ENCODE data around the gene C1orf94. TPM values are rescaled to one million over a fixed set of nuclear protein-coding genes. Genes with fewer than 3 reads are reported as not detected.

C1orf94 gene
- polyA plus RNA-seq, 1 of the 3 experiments (the other 2 are of a cell fraction), result not detected

- Histone ChIP-seq H3K9me3 (no peaks in the 10 kb centered on the region), H3K4me2 (no peak overlapping the region), H3F3A (replicated peaks; ENCODE audit: insufficient read depth) (no peaks in the 10 kb centered on the region), H2AFZ (ENCODE audit: low read depth) (no peak overlapping the region), H3K27ac (ENCODE audit: low read depth in 2 of 2, low read length in 1 of 2) (no peak overlapping the region), H3K36me3 (replicated peaks in 1 of 2; ENCODE audit: control insufficient read depth in 1 of 2, insufficient read depth in 2 of 2, low read length in 1 of 2) (no peaks in the 10 kb centered on the region), H3K9me2 (no peaks in the 10 kb centered on the region), H3K4me1 (ENCODE audit: control insufficient read depth in 1 of 2, insufficient read depth in 2 of 2, low read depth in 1 of 2, low read length in 1 of 2) (no peaks in the 10 kb centered on the region), H4K20me1 (ENCODE audit: insufficient read depth) (no peaks in the 10 kb centered on the region), H3K9ac (no peak overlapping the region), H3K27me3 (ENCODE audit: insufficient read depth) (no peaks in the 10 kb centered on the region), H3K79me2 (ENCODE audit: insufficient read depth) (no peaks in the 10 kb centered on the region), H3K4me3 (ENCODE audit: low read depth in 2 of 2, low read length in 1 of 2) (no peak overlapping the region)
- no peak for DNase-seq
- POLR2A ChIA-PET, result no interaction called here
- 36% methylated on average over 3 of the region's 3 CpGs for WGBS (ENCODE audit: low lambda C conversion rate)
- CTCF ChIA-PET, result interaction anchor here (1.4 to 1.5 kb wide), 3 partner anchors 8 to 466 kb away, joined by 3 to 4 read pairs (median 3); no protein-coding TSS in a partner anchor
- TF ChIP-seq EP300 (IDR thresholded peaks at IDR 0.05; ENCODE audit: borderline replicate concordance in 1 of 2, low read depth in 1 of 2, low read length in 1 of 2) (no peak), IRF3 (IDR thresholded peaks at IDR 0.05; ENCODE audit: low read depth, low read length) (no peak), CHD2 (IDR thresholded peaks at IDR 0.05; ENCODE audit: low read length, partially characterized antibody) (no peak), FOXM1 (IDR thresholded peaks at IDR 0.05; ENCODE audit: low read depth) (no peak), REST (IDR thresholded peaks at IDR 0.05; ENCODE audit: low read depth, low read length) (no peak), YY1 (IDR thresholded peaks at IDR 0.05; ENCODE audit: low read depth) (no peak), TAF1 (IDR thresholded peaks at IDR 0.05; ENCODE audit: borderline replicate concordance, low read depth, low read length) (no peak), NFIC (IDR thresholded peaks at IDR 0.05; ENCODE audit: borderline replicate concordance) (no peak), ELF1 (IDR thresholded peaks at IDR 0.05) (no peak), MAX (IDR thresholded peaks at IDR 0.05; ENCODE audit: low read depth) (no peak), TEAD4 (IDR thresholded peaks at IDR 0.05; ENCODE audit: borderline replicate concordance, insufficient read depth) (no peak), GABPA (IDR thresholded peaks at IDR 0.05; ENCODE audit: low read depth) (no peak), JUND (IDR thresholded peaks at IDR 0.05) (no peak), SIN3A (IDR thresholded peaks at IDR 0.05; ENCODE audit: borderline replicate concordance, low read depth, low read length) (no peak), RFX5 (IDR thresholded peaks at IDR 0.05; ENCODE audit: low read length) (no peak)
- TF ChIP-seq, protein P1, sequence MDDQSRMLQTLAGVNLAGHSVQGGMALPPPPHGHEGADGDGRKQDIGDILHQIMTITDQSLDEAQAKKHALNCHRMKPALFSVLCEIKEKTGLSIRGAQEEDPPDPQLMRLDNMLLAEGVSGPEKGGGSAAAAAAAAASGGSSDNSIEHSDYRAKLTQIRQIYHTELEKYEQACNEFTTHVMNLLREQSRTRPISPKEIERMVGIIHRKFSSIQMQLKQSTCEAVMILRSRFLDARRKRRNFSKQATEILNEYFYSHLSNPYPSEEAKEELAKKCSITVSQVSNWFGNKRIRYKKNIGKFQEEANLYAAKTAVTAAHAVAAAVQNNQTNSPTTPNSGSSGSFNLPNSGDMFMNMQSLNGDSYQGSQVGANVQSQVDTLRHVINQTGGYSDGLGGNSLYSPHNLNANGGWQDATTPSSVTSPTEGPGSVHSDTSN (IDR thresholded peaks at IDR 0.05), result no peak
- TF ChIP-seq, protein P2, sequence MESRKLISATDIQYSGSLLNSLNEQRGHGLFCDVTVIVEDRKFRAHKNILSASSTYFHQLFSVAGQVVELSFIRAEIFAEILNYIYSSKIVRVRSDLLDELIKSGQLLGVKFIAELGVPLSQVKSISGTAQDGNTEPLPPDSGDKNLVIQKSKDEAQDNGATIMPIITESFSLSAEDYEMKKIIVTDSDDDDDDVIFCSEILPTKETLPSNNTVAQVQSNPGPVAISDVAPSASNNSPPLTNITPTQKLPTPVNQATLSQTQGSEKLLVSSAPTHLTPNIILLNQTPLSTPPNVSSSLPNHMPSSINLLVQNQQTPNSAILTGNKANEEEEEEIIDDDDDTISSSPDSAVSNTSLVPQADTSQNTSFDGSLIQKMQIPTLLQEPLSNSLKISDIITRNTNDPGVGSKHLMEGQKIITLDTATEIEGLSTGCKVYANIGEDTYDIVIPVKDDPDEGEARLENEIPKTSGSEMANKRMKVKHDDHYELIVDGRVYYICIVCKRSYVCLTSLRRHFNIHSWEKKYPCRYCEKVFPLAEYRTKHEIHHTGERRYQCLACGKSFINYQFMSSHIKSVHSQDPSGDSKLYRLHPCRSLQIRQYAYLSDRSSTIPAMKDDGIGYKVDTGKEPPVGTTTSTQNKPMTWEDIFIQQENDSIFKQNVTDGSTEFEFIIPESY (IDR thresholded peaks at IDR 0.05; ENCODE audit: borderline replicate concordance, low read depth), result no peak
These were observed 45.1 kb upstream of the C1orf94 start for GRCh38 chr1:34131396-34132160.
